HEK293 (cell line): Measurements from ENCODE around the gene SIAE.

Source experiments
- CTCF ChIA-PET: fragments of 350-600 bp; formaldehyde crosslinking; extraction: SDS; loops from one replicate; lab custom pipeline; 2021; ENCODE audit warnings: antibody characterized with exemption; lab: Yijun Ruan, JAX
- POLR2A ChIA-PET: fragments of 300-600 bp; formaldehyde crosslinking; extraction: SDS; loops from one replicate; lab custom pipeline; 2020; ENCODE audit warnings: antibody characterized with exemption, inconsistent platforms; lab: Yijun Ruan, JAX
- H3K27ac ChIP-seq: fragments of 200-500 bp; sonication (Bioruptor generic); 2 replicates; pipeline ENCODE4 v1.5.1; 2014; ENCODE audit warnings: low read depth, low read length, control low read depth, inconsistent platforms; ENCODE audit errors: extremely low read depth
- H3K36me3 ChIP-seq, 2 experiments: fragments of 200-500 bp in 1 of 2; sonication (Bioruptor generic) in 1 of 2; 1 replicate in 1 of 2; 2 replicates in 1 of 2; pipeline ENCODE4 v1.5.1; 2014 to 2017; ENCODE audit warnings: inconsistent platforms in 2 of 2, low read length in 2 of 2; ENCODE audit not compliant: control insufficient read depth in 2 of 2, insufficient read depth in 1 of 2
- H3K4me1 ChIP-seq: fragments of 200-500 bp; sonication (Bioruptor generic); 2 replicates; pipeline ENCODE4 v1.5.1; 2014; ENCODE audit warnings: mild to moderate bottlenecking, low read length, inconsistent platforms; ENCODE audit not compliant: control insufficient read depth, insufficient read depth
- H3K4me3 ChIP-seq: 2 replicates; pipeline ENCODE4 v1.5.1; 2011; ENCODE audit warnings: low read depth, mild to moderate bottlenecking, control low read depth, low read length, moderate library complexity
- H3K9me3 ChIP-seq: fragments of 200-500 bp; sonication (Bioruptor generic); 2 replicates; pipeline ENCODE4 v1.5.1; 2014; ENCODE audit warnings: low read depth, low read length, inconsistent platforms; ENCODE audit not compliant: control insufficient read depth, insufficient read depth
- FEZF1 ChIP-seq: fragments of 450-650 bp; formaldehyde crosslinking; IDR thresholded peaks from 2 replicates; pipeline ENCODE4 v1.5.1; 2016; ENCODE audit warnings: missing biosample characterization, missing genetic modification characterization
- GLI2 ChIP-seq: fragments of 450-650 bp; formaldehyde crosslinking; IDR thresholded peaks from 2 replicates; pipeline ENCODE4; 2017; ENCODE audit warnings: missing biosample characterization, missing genetic modification characterization, low read depth, borderline replicate concordance
- GLIS2 ChIP-seq: fragments of 450-650 bp; formaldehyde crosslinking; IDR thresholded peaks from 2 replicates; pipeline ENCODE4 v1.5.1; 2016; ENCODE audit warnings: missing biosample characterization, missing genetic modification characterization
- KLF16 ChIP-seq: fragments of 450-650 bp; formaldehyde crosslinking; IDR thresholded peaks from 2 replicates; pipeline ENCODE4 v1.5.1; 2017; ENCODE audit warnings: missing biosample characterization, missing genetic modification characterization
- YY1 ChIP-seq: fragments of 450-650 bp; formaldehyde crosslinking; IDR thresholded peaks from 2 replicates; pipeline ENCODE4 v1.5.1; 2018; ENCODE audit warnings: missing biosample characterization, missing genetic modification characterization
- ZBTB17 ChIP-seq: fragments of 450-650 bp; formaldehyde crosslinking; IDR thresholded peaks from 2 replicates; pipeline ENCODE4 v1.5.1; 2016; ENCODE audit warnings: missing biosample characterization, missing genetic modification characterization
- ZBTB21 ChIP-seq: fragments of 450-650 bp; formaldehyde crosslinking; IDR thresholded peaks from 2 replicates; pipeline ENCODE4 v1.5.1; 2017; ENCODE audit warnings: missing biosample characterization, missing genetic modification characterization
- ZBTB8A ChIP-seq: fragments of 450-650 bp; formaldehyde crosslinking; IDR thresholded peaks from 2 replicates; pipeline ENCODE4 v1.5.1; 2016; ENCODE audit warnings: missing biosample characterization, missing genetic modification characterization
- ZNF112 ChIP-seq: fragments of 450-650 bp; formaldehyde crosslinking; IDR thresholded peaks from 2 replicates; pipeline ENCODE4 v1.5.0; 2017; ENCODE audit warnings: missing biosample characterization, missing genetic modification characterization
- ZNF202 ChIP-seq: fragments of 450-650 bp; formaldehyde crosslinking; IDR thresholded peaks from 2 replicates; pipeline ENCODE4 v1.5.1; 2016; ENCODE audit warnings: missing biosample characterization, missing genetic modification characterization, borderline replicate concordance
- ZNF221 ChIP-seq: fragments of 450-650 bp; formaldehyde crosslinking; IDR thresholded peaks from 2 replicates; pipeline ENCODE4 v1.5.1; 2017; ENCODE audit warnings: missing biosample characterization, missing genetic modification characterization, borderline replicate concordance
- ZNF280D ChIP-seq: fragments of 450-650 bp; formaldehyde crosslinking; IDR thresholded peaks from 2 replicates; pipeline ENCODE4 v1.5.1; 2016; ENCODE audit warnings: missing biosample characterization, missing genetic modification characterization
- ZNF366 ChIP-seq: fragments of 450-650 bp; formaldehyde crosslinking; conservative IDR thresholded peaks from 2 replicates; pipeline ENCODE4 v1.5.1; 2016; ENCODE audit warnings: missing biosample characterization, missing genetic modification characterization
- ZNF433 ChIP-seq: fragments of 450-650 bp; formaldehyde crosslinking; IDR thresholded peaks from 2 replicates; pipeline ENCODE4 v1.5.1; 2016; ENCODE audit warnings: missing biosample characterization, missing genetic modification characterization, low read depth
- ZNF48 ChIP-seq: fragments of 450-650 bp; formaldehyde crosslinking; IDR thresholded peaks from 2 replicates; pipeline ENCODE4 v1.5.1; 2016; ENCODE audit warnings: missing biosample characterization, missing genetic modification characterization
- ZNF571 ChIP-seq: fragments of 450-650 bp; formaldehyde crosslinking; IDR thresholded peaks from 2 replicates; pipeline ENCODE4 v1.5.0; 2017; ENCODE audit warnings: missing biosample characterization, missing genetic modification characterization
- ZNF596 ChIP-seq: fragments of 450-650 bp; IDR thresholded peaks from 2 replicates; pipeline ENCODE4 v1.5.0; 2018; ENCODE audit warnings: missing biosample characterization, mild to moderate bottlenecking, missing genetic modification characterization, moderate library complexity
- ZNF610 ChIP-seq: fragments of 450-650 bp; formaldehyde crosslinking; IDR thresholded peaks from 2 replicates; pipeline ENCODE4 v1.5.1; 2016; ENCODE audit warnings: missing biosample characterization, missing genetic modification characterization, borderline replicate concordance
- ZNF654 ChIP-seq: fragments of 450-650 bp; formaldehyde crosslinking; IDR thresholded peaks from 2 replicates; pipeline ENCODE4 v1.5.1; 2016; ENCODE audit warnings: low read depth, missing biosample characterization, missing genetic modification characterization
- TF ChIP-seq, protein P1 (sequence below): fragments of 450-650 bp; formaldehyde crosslinking; IDR thresholded peaks from 2 replicates; pipeline ENCODE4 v1.5.1; 2016; ENCODE audit warnings: missing biosample characterization, missing genetic modification characterization
- TF ChIP-seq, protein P2 (sequence below): fragments of 450-650 bp; formaldehyde crosslinking; IDR thresholded peaks from 2 replicates; pipeline ENCODE4 v1.5.1; 2017; ENCODE audit warnings: missing biosample characterization, missing genetic modification characterization

SIAE gene

DNA sequence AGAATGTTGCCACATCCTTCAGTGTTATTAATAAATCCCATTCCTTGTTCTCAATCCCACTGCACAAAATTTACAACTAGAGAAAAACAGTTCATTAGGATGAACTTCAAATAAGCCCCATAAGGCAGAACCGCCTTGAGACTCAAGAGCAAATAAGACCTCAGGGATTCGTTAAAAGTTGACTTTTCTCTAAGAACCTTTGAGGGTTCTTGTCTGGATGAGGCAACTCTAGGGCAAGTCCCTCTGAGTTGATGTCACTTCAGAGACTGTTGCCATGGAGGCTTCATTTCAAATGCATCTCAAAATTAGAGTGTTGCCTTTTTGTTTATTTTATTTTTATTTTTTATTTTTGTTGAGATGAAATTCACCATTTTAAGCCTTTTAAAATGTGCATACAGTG lies 82.1 kb downstream of the SIAE start:
- no peak for TF ChIP-seq ZNF596
- TF ChIP-seq, protein P1, sequence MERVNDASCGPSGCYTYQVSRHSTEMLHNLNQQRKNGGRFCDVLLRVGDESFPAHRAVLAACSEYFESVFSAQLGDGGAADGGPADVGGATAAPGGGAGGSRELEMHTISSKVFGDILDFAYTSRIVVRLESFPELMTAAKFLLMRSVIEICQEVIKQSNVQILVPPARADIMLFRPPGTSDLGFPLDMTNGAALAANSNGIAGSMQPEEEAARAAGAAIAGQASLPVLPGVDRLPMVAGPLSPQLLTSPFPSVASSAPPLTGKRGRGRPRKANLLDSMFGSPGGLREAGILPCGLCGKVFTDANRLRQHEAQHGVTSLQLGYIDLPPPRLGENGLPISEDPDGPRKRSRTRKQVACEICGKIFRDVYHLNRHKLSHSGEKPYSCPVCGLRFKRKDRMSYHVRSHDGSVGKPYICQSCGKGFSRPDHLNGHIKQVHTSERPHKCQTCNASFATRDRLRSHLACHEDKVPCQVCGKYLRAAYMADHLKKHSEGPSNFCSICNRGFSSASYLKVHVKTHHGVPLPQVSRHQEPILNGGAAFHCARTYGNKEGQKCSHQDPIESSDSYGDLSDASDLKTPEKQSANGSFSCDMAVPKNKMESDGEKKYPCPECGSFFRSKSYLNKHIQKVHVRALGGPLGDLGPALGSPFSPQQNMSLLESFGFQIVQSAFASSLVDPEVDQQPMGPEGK (tag by site-specific recombination): no peak
- no peak for TF ChIP-seq ZNF221
- Histone ChIP-seq H3K36me3 (no peaks in the 10 kb centered on the region), H3K27ac (no peak overlapping the region), H3K4me1 (no peaks in the 10 kb centered on the region), H3K9me3 (no peaks in the 10 kb centered on the region), H3K4me3 (no peak overlapping the region)
- ChIA-PET CTCF (no interaction called here), POLR2A (no interaction called here)

- ChIA-PET POLR2A (no interaction called here), CTCF (interaction anchor here (0.6 to 2.5 kb wide), 15 partner anchors 9 to 517 kb away, joined by 3 to 32 read pairs (median 4); no protein-coding TSS in a partner anchor)
- H3K4me1 ChIP-seq: no peaks in the 10 kb centered on the region
- TF ChIP-seq ZNF654 (tag by site-specific recombination): peak; percentile 34; the same call in 1 of the 2 replicates
- TF ChIP-seq GLIS2 (tag by site-specific recombination): no peak
- H3K4me3 ChIP-seq: no peak overlapping the region
- H3K27ac ChIP-seq: no peak overlapping the region
- no peaks in the 10 kb centered on the region for H3K9me3 ChIP-seq
- no peaks in the 10 kb centered on the region for H3K36me3 ChIP-seq
Observed at GRCh38 chr11:124586238-124586860, 87.2 kb downstream of the SIAE start.

GRCh38 chr11:124584681-124585372 lies 88.7 kb downstream of the SIAE start:
- Histone ChIP-seq H3K4me1 (no peaks in the 10 kb centered on the region), H3K9me3 (no peaks in the 10 kb centered on the region), H3K4me3 (no peak overlapping the region), H3K36me3 (no peaks in the 10 kb centered on the region), H3K27ac (no peak overlapping the region)
- ChIA-PET POLR2A (no interaction called here), CTCF (interaction anchor here (1.0 to 2.5 kb wide), 10 partner anchors 12 to 182 kb away, joined by 3 to 32 read pairs (median 6); partner anchors contain the start of gene OR8A1)
- no peak for TF ChIP-seq YY1 (tag by site-specific recombination)
- no peak for TF ChIP-seq KLF16 (tag by site-specific recombination)
- TF ChIP-seq ZNF112 (tag by site-specific recombination): no peak

- Histone ChIP-seq H3K27ac (no peak overlapping the region), H3K4me1 (no peaks in the 10 kb centered on the region), H3K9me3 (no peaks in the 10 kb centered on the region), H3K36me3 (no peaks in the 10 kb centered on the region), H3K4me3 (no peak overlapping the region)
- ChIA-PET POLR2A (no interaction called here), CTCF (interaction anchor here (0.6 to 2.5 kb wide), 5 partner anchors 168 to 520 kb away, joined by 3 to 32 read pairs (median 7); no protein-coding TSS in a partner anchor)
- TF ChIP-seq ZNF366 (tag by site-specific recombination) (no peak), GLIS2 (tag by site-specific recombination) (no peak), ZNF280D (tag by site-specific recombination) (no peak), ZNF48 (tag by site-specific recombination) (no peak), ZNF610 (tag by site-specific recombination) (no peak), FEZF1 (tag by site-specific recombination) (no peak), ZBTB17 (no peak), ZNF433 (tag by site-specific recombination) (no peak), ZBTB8A (no peak), ZBTB21 (tag by site-specific recombination) (no peak), ZNF202 (tag by site-specific recombination) (no peak), ZNF571 (no peak), GLI2 (tag by site-specific recombination) (no peak)
- TF ChIP-seq, protein P2, sequence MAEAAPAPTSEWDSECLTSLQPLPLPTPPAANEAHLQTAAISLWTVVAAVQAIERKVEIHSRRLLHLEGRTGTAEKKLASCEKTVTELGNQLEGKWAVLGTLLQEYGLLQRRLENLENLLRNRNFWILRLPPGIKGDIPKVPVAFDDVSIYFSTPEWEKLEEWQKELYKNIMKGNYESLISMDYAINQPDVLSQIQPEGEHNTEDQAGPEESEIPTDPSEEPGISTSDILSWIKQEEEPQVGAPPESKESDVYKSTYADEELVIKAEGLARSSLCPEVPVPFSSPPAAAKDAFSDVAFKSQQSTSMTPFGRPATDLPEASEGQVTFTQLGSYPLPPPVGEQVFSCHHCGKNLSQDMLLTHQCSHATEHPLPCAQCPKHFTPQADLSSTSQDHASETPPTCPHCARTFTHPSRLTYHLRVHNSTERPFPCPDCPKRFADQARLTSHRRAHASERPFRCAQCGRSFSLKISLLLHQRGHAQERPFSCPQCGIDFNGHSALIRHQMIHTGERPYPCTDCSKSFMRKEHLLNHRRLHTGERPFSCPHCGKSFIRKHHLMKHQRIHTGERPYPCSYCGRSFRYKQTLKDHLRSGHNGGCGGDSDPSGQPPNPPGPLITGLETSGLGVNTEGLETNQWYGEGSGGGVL (tag by site-specific recombination): no peak
Observed at GRCh38 chr11:124583781-124584180, 89.8 kb downstream of the SIAE start.
